ENCODE data around the gene FCER1G.

Gene FCER1G

GRCh38 chr1:161180639-161181038 lies 34.5 kb upstream of the FCER1G start:
- no peak overlapping the region for H3K27ac ChIP-seq (ENCODE audit: low read depth, low read length)
- no peaks in the 10 kb centered on the region for H3K9me2 ChIP-seq (replicated peaks; ENCODE audit: insufficient read depth, low read length)
- no peaks in the 10 kb centered on the region for H3K9me3 ChIP-seq (ENCODE audit: insufficient read depth, low read length)
- H3K4me3 ChIP-seq (ENCODE audit: insufficient read depth, low read length, poor library complexity, severe bottlenecking), result no peak overlapping the region
- TF ChIP-seq CTCF (IDR thresholded peaks at IDR 0.05; ENCODE audit: insufficient read depth, low read length, poor library complexity, severe bottlenecking) (no peak), EZH2phosphoT487 (conservative IDR thresholded peaks at IDR 0.05; ENCODE audit: low read length) (no peak)
- H4K20me1 ChIP-seq (ENCODE audit: low read depth, low read length), result no peaks in the 10 kb centered on the region
- no peak overlapping the region for H3K9ac ChIP-seq (ENCODE audit: low read length)
- no peaks in the 10 kb centered on the region for H3K36me3 ChIP-seq (ENCODE audit: low read length)
- H3K4me2 ChIP-seq (ENCODE audit: low read depth, low read length, poor library complexity, severe bottlenecking), result no peak overlapping the region
- no peaks in the 10 kb centered on the region for H3K27me3 ChIP-seq (ENCODE audit: low read length)
- H3F3A ChIP-seq (ENCODE audit: insufficient read depth), result peaks cover 17% of the 10 kb centered on the region
- no peaks in the 10 kb centered on the region; the same call in 1 of the 2 replicates for H3K79me2 ChIP-seq (ENCODE audit: insufficient read depth, low read length)
- H2AFZ ChIP-seq (ENCODE audit: low read depth, low read length, severe bottlenecking), result no peak overlapping the region

GRCh38 chr1:161182214-161182613 lies 32.9 kb upstream of the FCER1G start:
- H3K27me3 ChIP-seq (ENCODE audit: low read length), result no peaks in the 10 kb centered on the region
- no peaks in the 10 kb centered on the region for H3K9me3 ChIP-seq (ENCODE audit: insufficient read depth, low read length)
- TF ChIP-seq CTCF (IDR thresholded peaks at IDR 0.05; ENCODE audit: insufficient read depth, low read length, poor library complexity, severe bottlenecking), result no peak
- TF ChIP-seq EZH2phosphoT487 (conservative IDR thresholded peaks at IDR 0.05; ENCODE audit: low read length), result no peak
- H3K27ac ChIP-seq (ENCODE audit: low read depth, low read length), result no peak overlapping the region
- no peaks in the 10 kb centered on the region for H4K20me1 ChIP-seq (ENCODE audit: low read depth, low read length)
- H2AFZ ChIP-seq (ENCODE audit: low read depth, low read length, severe bottlenecking), result no peak overlapping the region
- no peak overlapping the region for H3K4me2 ChIP-seq (ENCODE audit: low read depth, low read length, poor library complexity, severe bottlenecking)
- H3K9me2 ChIP-seq (replicated peaks; ENCODE audit: insufficient read depth, low read length), result no peaks in the 10 kb centered on the region
- H3K36me3 ChIP-seq (ENCODE audit: low read length), result no peaks in the 10 kb centered on the region
- H3K4me3 ChIP-seq (ENCODE audit: insufficient read depth, low read length, poor library complexity, severe bottlenecking), result no peak overlapping the region
- no peak overlapping the region for H3K9ac ChIP-seq (ENCODE audit: low read length)
- H3F3A ChIP-seq (ENCODE audit: insufficient read depth), result peaks cover 13% of the 10 kb centered on the region
- no peaks in the 10 kb centered on the region for H3K79me2 ChIP-seq (ENCODE audit: insufficient read depth, low read length)

- Histone ChIP-seq H3K9me3 (ENCODE audit: insufficient read depth, low read length) (no peaks in the 10 kb centered on the region), H3K27me3 (ENCODE audit: low read length) (no peaks in the 10 kb centered on the region), H3K9ac (ENCODE audit: low read length) (no peak overlapping the region), H3K36me3 (ENCODE audit: low read length) (no peaks in the 10 kb centered on the region), H3F3A (ENCODE audit: insufficient read depth) (peaks cover 4% of the 10 kb centered on the region; the same call in 1 of the 2 replicates), H2AFZ (ENCODE audit: low read depth, low read length, severe bottlenecking) (peak overlapping the region; percentile 66), H3K27ac (ENCODE audit: low read depth, low read length) (peak overlapping the region; percentile 46), H3K79me2 (ENCODE audit: insufficient read depth, low read length) (no peaks in the 10 kb centered on the region), H4K20me1 (ENCODE audit: low read depth, low read length) (no peaks in the 10 kb centered on the region), H3K4me3 (ENCODE audit: insufficient read depth, low read length, poor library complexity, severe bottlenecking) (no peak overlapping the region), H3K9me2 (replicated peaks; ENCODE audit: insufficient read depth, low read length) (no peaks in the 10 kb centered on the region), H3K4me2 (ENCODE audit: low read depth, low read length, poor library complexity, severe bottlenecking) (peak overlapping the region; percentile 46)
- TF ChIP-seq CTCF (IDR thresholded peaks at IDR 0.05; ENCODE audit: insufficient read depth, low read length, poor library complexity, severe bottlenecking), result no peak
- TF ChIP-seq EZH2phosphoT487 (conservative IDR thresholded peaks at IDR 0.05; ENCODE audit: low read length), result no peak
Measured at GRCh38 chr1:161185282-161185682, 29.8 kb upstream of the FCER1G start.

Measured in SU-DHL-6 (cell line).